ENCODE data around the gene THRA. TPM values are rescaled to one million over a fixed set of nuclear protein-coding genes. Genes with fewer than 3 reads are reported as not detected.

The THRA gene
- total and polyA plus RNA-seq, 12 donors, result 29.8 to 102 (median 67.1) TPM

- 72 to 75% methylated on average over 7 of the region's 7 CpGs for WGBS, 2 donors
- peak overlapping the region in 1 of 10 donors; percentile 48 for H3K4me3 ChIP-seq
- H3K27ac ChIP-seq, result peak overlapping the region; percentile 82 to 99 (median 90)
- no peak for DNase-seq
- H3K9me3 ChIP-seq, result no peaks in the 10 kb centered on the region
- no peaks in the 10 kb centered on the region for H3K27me3 ChIP-seq
- intact Hi-C loops (cut with DNase I), result loop anchor here in 1 of 10 donors (2.0 kb wide), 1 partner anchor 25 kb away; no protein-coding TSS in a partner anchor
- peaks cover 0 to 40% (median 21%) of the 10 kb centered on the region in 9 donors for H3K36me3 ChIP-seq
- H3K4me1 ChIP-seq, result peaks cover 58 to 92% (median 83%) of the 10 kb centered on the region in 9 donors
- no peak for ATAC-seq
- TF ChIP-seq CTCF (IDR thresholded peaks at IDR 0.05), result no peak
Observed at GRCh38 chr17:40073454-40074174, 10.8 kb downstream of the THRA start.

GRCh38 chr17:40074175-40074512 is 11.4 kb downstream of the THRA start:
- WGBS, 2 donors, result 81 to 85% methylated on average over 8 of the region's 8 CpGs
- no peak for ATAC-seq
- peak in 1 of 2 donors; percentile 4 for DNase-seq
- Histone ChIP-seq H3K4me1 (peaks cover 57 to 87% (median 80%) of the 10 kb centered on the region in 9 donors), H3K9me3 (no peaks in the 10 kb centered on the region), H3K27me3 (no peaks in the 10 kb centered on the region), H3K4me3 (no peak overlapping the region), H3K36me3 (peaks cover 0 to 45% (median 27%) of the 10 kb centered on the region in 9 donors), H3K27ac (peak overlapping the region; percentile 74 to 99 (median 90))
- intact Hi-C loops (cut with DNase I), result loop anchor here in 1 of 10 donors (2.0 kb wide), 1 partner anchor 25 kb away; no protein-coding TSS in a partner anchor
- TF ChIP-seq CTCF (IDR thresholded peaks at IDR 0.05), result no peak

GRCh38 chr17:40074871-40075200 is 12.1 kb downstream of the THRA start:
- H3K36me3 ChIP-seq, result peaks cover 0 to 52% (median 29%) of the 10 kb centered on the region in 9 donors
- ATAC-seq, result peak in 4 of 8 donors; percentile 0 to 30 (median 5)
- intact Hi-C loops (cut with DNase I), result loop anchor here in 2 of 10 donors (1.0 to 5.0 kb wide), 3 partner anchors 13 to 38 kb away; partner anchors contain the start of gene THRA (in 1 of the 2)

More at GRCh38 chr17:40074871-40075200, 12.1 kb downstream of the THRA start:
- H3K27ac ChIP-seq, result peak overlapping the region; percentile 74 to 99 (median 90)
- no peak for TF ChIP-seq CTCF (IDR thresholded peaks at IDR 0.05)
- peak overlapping the region in 3 of 10 donors; percentile 1 to 28 (median 23) for H3K4me3 ChIP-seq
- H3K9me3 ChIP-seq, result no peaks in the 10 kb centered on the region
- no peak for DNase-seq
- 39 to 44% methylated on average over 6 of the region's 6 CpGs for WGBS, 2 donors
- peaks cover 50 to 80% (median 73%) of the 10 kb centered on the region in 9 donors for H3K4me1 ChIP-seq
- H3K27me3 ChIP-seq, result no peaks in the 10 kb centered on the region
